Pancreas (tissue), 10 donors: ENCODE measurements around the gene CCDC40. TPM values are rescaled to one million over a fixed set of nuclear protein-coding genes. Genes with fewer than 3 reads are reported as not detected.

Source experiments
- ATAC-seq, 4 donors: fragments of 200-7000 bp; cut with Tn5 transposase; one replicate each; pipeline versions ENCODE4 v1.8.0 to v1.9.1; 2020; ENCODE audit warnings: mild to moderate bottlenecking in 4 of 4, moderate library complexity in 4 of 4
- DNase-seq, 6 donors: peaks; one replicate each; pipeline ENCODE4 v3.0.0-alpha.2; 2020
- FAIRE-seq: peaks from 2 replicates; lab custom pipeline; 2012; peaks lifted over from hg19 to GRCh38; lab: Jason Lieb, UNC
- H3K27ac ChIP-seq, 4 donors: fragments of 200-600 bp; sonication (generic); 1 replicate in 3 of 4; 2 replicates in 1 of 4; pipeline versions ENCODE4 v1.5.0 to v1.8.0; 2020
- H3K27me3 ChIP-seq, 4 donors: fragments of 200-600 bp; one replicate each; pipeline ENCODE4 v1.8.0; 2021
- H3K36me3 ChIP-seq, 3 donors: fragments of 200-600 bp; sonication (generic) in 1 of 3; one replicate each; pipeline versions ENCODE4 v1.5.0 to v1.8.0; 2020 to 2021
- H3K4me1 ChIP-seq, 3 donors: fragments of 200-600 bp; one replicate each; pipeline ENCODE4 v1.8.0; 2021
- H3K4me3 ChIP-seq, 4 donors: fragments of 200-600 bp; sonication (generic) in 2 of 4; one replicate each; pipeline versions ENCODE4 v1.5.0 to v1.8.0; 2020 to 2021
- H3K9me3 ChIP-seq, 4 donors: fragments of 200-600 bp; one replicate each; pipeline ENCODE4 v1.8.0; 2021
- WGBS, 2 donors: extraction: QIAGEN DNeasy Blood & Tissue Kit; methylation state at CpG; one replicate each; pipeline ENCODE4 v1.1.7; 2013; 5-methylcytosine and 5-hydroxymethylcytosine counted together
- intact Hi-C, 3 donors: fragments of 100-400 bp; cut with DNase I; formaldehyde crosslinking; loops; one replicate each; pipeline versions ENCODE4 v1.11.1 to v1.14.2; 2022
- polyA plus RNA-seq, 2 donors: library from polyadenylated mRNA; stranded (reverse); fragments of 200-250 nt; gene quantifications; one replicate each; pipeline ENCODE4 v1.2.3, GENCODE V29; 2013
- total RNA-seq, 6 donors: library from RNA; stranded (reverse); fragmentation: NEBNext Ultra II Directional in 4 of 6; extraction: Animal tissue kit (Norgen Biotek cat#: 25700) in 4 of 6; gene quantifications; one replicate each; pipeline versions ENCODE4 v1.2.1 to v1.2.4, GENCODE V29; 2021 to 2023
- TF ChIP-seq, protein P1 (sequence below), 4 donors: fragments of 200-600 bp; sonication (generic) in 3 of 4; IDR thresholded peaks; one replicate each; pipeline versions ENCODE4 v1.5.0 to v1.8.0; 2021; ENCODE audit warnings: antibody characterized with exemption in 4 of 4
- donor health status: healthy with polysubstance abuse.
- donor health status: DM: no; HTN: no; CAD: no; lungs with moderate emphysema.
- donor health status: DM: no; HTN: no; CAD: no.
- donor health status: control.
- donor health status: control.
- donor health status: Bipolar disorder and iron deficiency.
- donor health status: DM: yes; HTN: yes; CAD: no.
- donor health status: DM: no; HTN: no; CAD: no.
- donor health status: DM: no; HTN: no; CAD: no.
- donor health status: DM: yes; HTN: yes; CAD: no.

The CCDC40 gene
- total and polyA plus RNA-seq, 8 donors = 1.9 to 12.3 (median 3.4) TPM

DNA sequence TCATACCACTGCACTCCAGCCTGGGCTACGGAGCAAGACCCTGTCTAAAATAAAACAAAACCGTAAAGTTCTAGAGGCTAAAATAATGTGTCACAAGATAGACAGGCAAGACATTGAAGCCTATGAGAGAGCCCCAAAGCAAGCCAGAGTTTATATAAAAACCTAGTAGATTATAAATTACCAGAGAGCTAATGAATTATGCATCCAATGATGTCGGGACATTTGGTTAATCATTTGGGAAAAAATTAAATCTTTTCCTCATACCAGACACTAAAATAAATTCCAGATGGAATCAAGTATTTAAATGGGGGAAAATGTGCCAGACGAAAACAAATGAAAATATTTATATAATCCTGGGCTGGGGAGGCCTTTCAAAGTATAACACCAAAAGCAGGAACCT, 24.2 kb downstream of the CCDC40 start:
- no peaks in the 10 kb centered on the region for H3K4me1 ChIP-seq
- FAIRE-seq (no peak), DNase-seq (no peak), ATAC-seq (peak in 3 of 4 donors; percentile 71 to 77 (median 76))
- H3K9me3 ChIP-seq = no peaks in the 10 kb centered on the region
- WGBS, 2 donors = 61 to 71% methylated on average over 4 of the region's 4 CpGs
- H3K36me3 ChIP-seq = no peaks in the 10 kb centered on the region
- peak overlapping the region; percentile 51 to 64 (median 60) for H3K27ac ChIP-seq
- no peaks in the 10 kb centered on the region for H3K27me3 ChIP-seq
- intact Hi-C loops = no loop called here
- TF ChIP-seq, protein P1, sequence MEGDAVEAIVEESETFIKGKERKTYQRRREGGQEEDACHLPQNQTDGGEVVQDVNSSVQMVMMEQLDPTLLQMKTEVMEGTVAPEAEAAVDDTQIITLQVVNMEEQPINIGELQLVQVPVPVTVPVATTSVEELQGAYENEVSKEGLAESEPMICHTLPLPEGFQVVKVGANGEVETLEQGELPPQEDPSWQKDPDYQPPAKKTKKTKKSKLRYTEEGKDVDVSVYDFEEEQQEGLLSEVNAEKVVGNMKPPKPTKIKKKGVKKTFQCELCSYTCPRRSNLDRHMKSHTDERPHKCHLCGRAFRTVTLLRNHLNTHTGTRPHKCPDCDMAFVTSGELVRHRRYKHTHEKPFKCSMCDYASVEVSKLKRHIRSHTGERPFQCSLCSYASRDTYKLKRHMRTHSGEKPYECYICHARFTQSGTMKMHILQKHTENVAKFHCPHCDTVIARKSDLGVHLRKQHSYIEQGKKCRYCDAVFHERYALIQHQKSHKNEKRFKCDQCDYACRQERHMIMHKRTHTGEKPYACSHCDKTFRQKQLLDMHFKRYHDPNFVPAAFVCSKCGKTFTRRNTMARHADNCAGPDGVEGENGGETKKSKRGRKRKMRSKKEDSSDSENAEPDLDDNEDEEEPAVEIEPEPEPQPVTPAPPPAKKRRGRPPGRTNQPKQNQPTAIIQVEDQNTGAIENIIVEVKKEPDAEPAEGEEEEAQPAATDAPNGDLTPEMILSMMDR (IDR thresholded peaks at IDR 0.05) = no peak
- H3K4me3 ChIP-seq = no peak overlapping the region

DNA sequence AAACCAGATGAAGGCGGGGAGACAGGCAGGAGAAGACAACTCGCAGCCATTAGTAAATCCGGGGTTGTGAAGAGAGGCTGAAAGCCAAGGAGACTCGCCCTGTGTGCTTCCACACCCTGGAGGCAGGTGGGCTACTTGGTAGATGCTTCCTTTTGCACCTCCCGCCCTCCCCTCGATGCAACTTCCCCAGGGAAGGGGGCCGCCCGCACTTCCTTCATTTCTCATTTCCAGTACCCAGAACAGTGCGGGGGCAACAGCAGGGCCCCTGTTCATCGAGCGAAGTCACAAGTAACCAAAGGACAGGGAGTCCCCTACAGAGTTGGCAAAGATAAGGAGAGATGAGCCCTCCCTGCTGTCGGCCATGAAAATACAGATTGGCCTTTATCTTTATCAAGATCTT, 25.0 kb downstream of the CCDC40 start:
- H3K27ac ChIP-seq = peak overlapping the region in 3 of 4 donors; percentile 51 to 64 (median 62)
- 87 to 92% methylated on average over 12 of the region's 12 CpGs for WGBS, 2 donors
- no peaks in the 10 kb centered on the region for H3K4me1 ChIP-seq
- intact Hi-C loops = no loop called here
- H3K4me3 ChIP-seq = no peak overlapping the region
- TF ChIP-seq, protein P1 (IDR thresholded peaks at IDR 0.05) = no peak
- no peaks in the 10 kb centered on the region for H3K36me3 ChIP-seq
- ATAC-seq (no peak), DNase-seq (no peak), FAIRE-seq (no peak)
- H3K27me3 ChIP-seq = no peaks in the 10 kb centered on the region
- H3K9me3 ChIP-seq = no peaks in the 10 kb centered on the region

DNA sequence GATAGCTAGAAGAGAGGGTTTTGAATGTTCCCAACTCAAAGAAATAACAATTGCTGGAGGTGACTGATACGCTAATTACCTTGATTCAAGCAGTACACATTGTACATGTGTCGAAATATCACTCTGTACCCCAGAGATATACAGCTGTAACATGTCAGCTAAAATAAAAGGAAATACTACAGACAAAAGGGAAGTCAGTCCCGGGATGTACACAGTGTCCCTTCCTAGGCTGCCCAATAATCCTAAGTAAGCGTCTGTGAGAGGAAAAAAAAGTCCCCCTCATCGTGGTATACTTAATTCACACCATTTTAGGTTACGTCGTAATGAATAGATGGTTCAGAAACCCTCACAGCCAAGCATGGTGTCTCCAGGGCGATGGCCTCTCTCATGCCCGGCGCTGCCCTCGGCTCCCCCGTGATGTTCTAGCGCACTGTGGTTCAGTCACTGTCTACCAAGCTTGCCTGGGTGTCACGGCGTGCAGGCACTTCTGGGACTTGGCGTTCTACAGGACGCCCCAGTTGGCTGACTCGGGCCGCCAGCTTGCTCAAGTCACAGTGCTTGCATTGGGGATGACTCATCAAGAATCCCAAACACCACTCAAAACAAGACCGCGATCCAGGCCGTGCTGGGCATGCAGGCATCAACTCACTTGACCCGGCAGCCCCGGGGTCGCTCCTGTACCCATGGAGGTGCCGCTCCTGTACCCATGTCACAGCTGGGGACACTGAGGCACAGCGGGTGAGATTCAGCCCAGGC, 27.6 kb downstream of the CCDC40 start:
- 90 to 92% methylated on average over 27 of the region's 27 CpGs for WGBS, 2 donors
- Histone ChIP-seq H3K27ac (no peak overlapping the region), H3K27me3 (no peaks in the 10 kb centered on the region), H3K4me3 (no peak overlapping the region), H3K36me3 (no peaks in the 10 kb centered on the region), H3K9me3 (no peaks in the 10 kb centered on the region), H3K4me1 (peaks cover 0 to 9% (median 0%) of the 10 kb centered on the region in 3 donors)
- peak in 1 of 6 donors; percentile 66 for DNase-seq
- FAIRE-seq = no peak
- TF ChIP-seq, protein P1 (IDR thresholded peaks at IDR 0.05) = no peak
- ATAC-seq = peak in 2 of 4 donors; percentile 31 to 38
- intact Hi-C loops = no loop called here

DNA sequence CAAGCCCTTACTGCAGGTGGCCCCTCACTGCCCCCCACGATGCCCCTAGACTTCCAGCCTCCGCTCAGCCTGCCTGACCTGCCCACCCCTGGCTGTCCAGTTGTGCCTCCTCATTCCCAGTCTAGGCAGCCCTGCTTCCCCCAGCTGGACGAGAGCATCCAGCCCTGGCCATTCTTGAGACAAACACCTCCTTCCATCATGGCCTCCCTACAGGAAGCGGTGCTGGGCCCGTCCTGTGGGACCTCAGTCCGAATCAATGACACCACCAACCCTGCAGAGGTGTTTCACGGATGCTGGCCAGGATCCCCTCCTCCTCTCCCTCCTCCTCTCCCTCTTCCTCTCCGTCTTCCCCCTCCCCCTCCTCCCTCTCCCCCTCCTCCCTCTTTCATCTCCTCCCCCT, 28.3 kb downstream of the CCDC40 start:
- intact Hi-C loops = no loop called here
- DNase-seq (no peak), FAIRE-seq (no peak), ATAC-seq (no peak)
- no peak overlapping the region for H3K4me3 ChIP-seq
- peaks cover 0 to 16% (median 0%) of the 10 kb centered on the region in 3 donors for H3K4me1 ChIP-seq
- no peaks in the 10 kb centered on the region for H3K27me3 ChIP-seq
- TF ChIP-seq, protein P1 (IDR thresholded peaks at IDR 0.05) = no peak
- H3K36me3 ChIP-seq = no peaks in the 10 kb centered on the region
- 89 to 90% methylated on average over 8 of the region's 8 CpGs for WGBS, 2 donors
- H3K27ac ChIP-seq = no peak overlapping the region
- no peaks in the 10 kb centered on the region for H3K9me3 ChIP-seq
